ENCODE results near the gene RAB30. TPM values are rescaled to one million over a fixed set of nuclear protein-coding genes. Genes with fewer than 3 reads are reported as not detected.

The RAB30 gene
- total RNA-seq, 1 donor from 2014 or later, result 15.2 TPM

DNA sequence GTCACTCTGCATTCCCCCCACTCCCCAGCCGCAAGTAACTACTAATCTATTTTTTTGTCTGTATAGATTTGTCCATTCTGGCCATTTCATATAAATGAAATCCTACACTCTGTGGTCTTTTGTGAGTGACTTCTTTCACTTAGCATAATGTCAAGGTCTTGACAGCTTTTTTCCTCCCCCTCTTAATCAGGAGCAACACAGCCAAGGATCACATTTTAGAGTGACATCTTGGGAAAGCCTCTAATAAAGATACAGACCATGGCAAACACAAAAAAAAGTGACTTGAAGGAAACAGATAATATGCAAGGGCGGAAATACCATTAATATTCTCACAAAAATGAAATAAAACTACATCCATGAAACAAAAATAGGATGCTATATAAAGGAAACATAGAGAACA, 43.9 kb downstream of the RAB30 start:
- Mint-ChIP-seq H3K27me3 (ENCODE audit: insufficient read depth) (no peaks in the 10 kb centered on the region), H3K4me3 (no peak overlapping the region), H3K9me3 (no peaks in the 10 kb centered on the region), H3K4me1 (ENCODE audit: low read depth) (peaks cover 17% of the 10 kb centered on the region), H3K27ac (no peak overlapping the region), H3K36me3 (ENCODE audit: low read depth) (peaks cover 13% of the 10 kb centered on the region)
- intact Hi-C loops (cut with micrococcal nuclease), result no loop called here
- DNase-seq (ENCODE audit: low spot score), result no peak

DNA sequence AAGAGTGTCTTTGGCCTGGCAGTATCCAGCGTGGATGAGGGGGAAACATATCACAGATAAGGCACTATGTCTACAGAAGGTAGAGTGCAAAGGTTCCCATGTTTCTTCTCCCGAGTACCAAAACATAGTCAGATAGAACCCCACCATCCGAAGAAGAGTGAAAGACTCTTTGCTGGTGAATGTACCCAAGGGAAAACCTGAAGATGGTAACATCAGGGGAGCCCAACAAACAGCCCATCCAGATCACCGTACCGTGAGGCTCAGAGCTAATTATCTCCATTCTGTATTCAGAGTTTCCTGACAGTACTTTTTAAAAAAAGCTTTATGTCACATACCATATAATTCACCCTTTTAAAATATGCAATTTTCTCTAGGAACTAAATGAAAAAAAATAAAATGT, 44.4 kb downstream of the RAB30 start:
- H3K4me3 Mint-ChIP-seq, result no peak overlapping the region
- no peaks in the 10 kb centered on the region for H3K9me3 Mint-ChIP-seq
- H3K27me3 Mint-ChIP-seq (ENCODE audit: insufficient read depth), result no peaks in the 10 kb centered on the region
- H3K27ac Mint-ChIP-seq, result no peak overlapping the region
- DNase-seq (ENCODE audit: low spot score), result no peak
- peaks cover 13% of the 10 kb centered on the region for H3K36me3 Mint-ChIP-seq (ENCODE audit: low read depth)
- H3K4me1 Mint-ChIP-seq (ENCODE audit: low read depth), result peaks cover 17% of the 10 kb centered on the region
- intact Hi-C loops (cut with micrococcal nuclease), result no loop called here

- peaks cover 10% of the 10 kb centered on the region for H3K36me3 Mint-ChIP-seq (ENCODE audit: low read depth)
- no peak for DNase-seq (ENCODE audit: low spot score)
- H3K27ac Mint-ChIP-seq, result no peak overlapping the region
- H3K27me3 Mint-ChIP-seq (ENCODE audit: insufficient read depth), result no peaks in the 10 kb centered on the region
- H3K9me3 Mint-ChIP-seq, result no peaks in the 10 kb centered on the region
- intact Hi-C loops (cut with micrococcal nuclease), result no loop called here
- H3K4me3 Mint-ChIP-seq, result no peak overlapping the region
- H3K4me1 Mint-ChIP-seq (ENCODE audit: low read depth), result peaks cover 17% of the 10 kb centered on the region
Measured at GRCh38 chr11:83026229-83026628, 45.5 kb downstream of the RAB30 start.

DNA sequence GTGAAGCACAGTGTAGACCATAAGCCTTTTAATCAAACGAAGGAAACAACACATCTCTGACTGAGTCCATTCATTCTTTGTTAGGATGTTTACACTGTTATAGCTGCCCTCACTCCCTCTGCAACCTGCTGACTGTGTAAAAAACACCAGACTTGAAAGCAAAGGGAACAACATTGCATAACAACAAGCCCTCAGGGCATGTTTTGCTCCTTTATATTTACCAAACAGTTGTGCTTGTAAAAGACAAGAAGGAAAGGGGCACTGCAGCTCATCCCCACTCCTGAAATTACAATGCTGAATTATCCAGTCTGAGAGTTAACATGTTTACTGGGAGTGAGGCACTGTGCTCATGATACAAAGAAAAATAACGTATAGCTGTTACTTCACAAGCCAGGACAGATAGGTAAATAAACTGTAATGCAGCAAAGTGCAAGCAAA, 46.4 kb downstream of the RAB30 start:
- Mint-ChIP-seq H3K27me3 (ENCODE audit: insufficient read depth) (no peaks in the 10 kb centered on the region), H3K27ac (no peak overlapping the region), H3K36me3 (ENCODE audit: low read depth) (peaks cover 9% of the 10 kb centered on the region), H3K4me3 (no peak overlapping the region), H3K9me3 (no peaks in the 10 kb centered on the region), H3K4me1 (ENCODE audit: low read depth) (peaks cover 17% of the 10 kb centered on the region)
- intact Hi-C loops (cut with micrococcal nuclease), result no loop called here
- DNase-seq (ENCODE audit: low spot score), result no peak

DNA sequence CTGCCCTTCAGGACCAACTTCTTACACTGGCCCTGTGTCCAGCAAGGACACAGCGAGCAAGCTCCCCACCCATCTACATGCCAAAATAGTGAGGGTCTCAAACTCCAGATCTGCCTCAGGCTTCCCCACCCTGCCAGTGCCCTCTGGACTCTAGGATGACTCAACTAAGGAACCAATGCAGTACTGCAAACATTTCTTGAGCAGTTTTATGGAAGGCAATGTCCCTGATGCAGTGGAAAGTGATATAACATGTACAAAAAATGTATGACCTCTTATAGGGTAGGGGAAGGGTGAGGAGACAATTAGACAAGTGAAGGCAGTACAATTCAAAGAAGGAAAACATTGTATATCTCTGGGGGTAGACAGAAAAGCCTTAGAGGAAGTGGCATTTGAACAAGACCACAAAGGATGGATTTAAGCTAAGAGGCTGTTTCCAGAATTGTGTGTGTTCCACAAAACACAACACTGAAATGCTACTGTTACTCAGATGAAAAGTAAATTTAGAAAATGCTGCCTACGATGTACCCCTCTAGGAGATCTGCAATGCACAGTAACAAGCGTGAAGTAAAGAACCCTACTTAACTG, 47.3 kb downstream of the RAB30 start:
- no peaks in the 10 kb centered on the region for H3K9me3 Mint-ChIP-seq
- intact Hi-C loops (cut with micrococcal nuclease), result no loop called here
- peaks cover 10% of the 10 kb centered on the region for H3K36me3 Mint-ChIP-seq (ENCODE audit: low read depth)
- no peak for DNase-seq (ENCODE audit: low spot score)
- peaks cover 17% of the 10 kb centered on the region for H3K4me1 Mint-ChIP-seq (ENCODE audit: low read depth)
- H3K27me3 Mint-ChIP-seq (ENCODE audit: insufficient read depth), result no peaks in the 10 kb centered on the region
- no peak overlapping the region for H3K4me3 Mint-ChIP-seq
- no peak overlapping the region for H3K27ac Mint-ChIP-seq

DNA sequence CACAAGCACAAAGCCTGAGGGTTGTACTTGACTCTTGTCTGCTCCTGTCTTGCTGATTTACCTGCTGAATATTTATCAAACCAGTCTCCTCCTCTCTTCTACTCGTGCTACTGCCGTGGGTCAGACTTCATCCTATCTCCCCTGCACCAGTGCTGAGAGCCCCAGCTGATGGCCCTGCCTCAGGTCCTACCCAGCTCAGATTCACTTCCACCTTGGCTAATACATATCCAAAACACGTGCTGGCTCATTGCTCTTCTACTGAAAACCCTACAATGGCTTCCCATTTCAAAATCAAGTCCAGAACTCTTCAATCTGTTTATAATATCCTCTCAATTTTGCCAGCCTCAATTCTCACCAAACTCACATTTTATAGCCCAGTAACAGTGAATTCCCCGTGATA, 48.3 kb downstream of the RAB30 start:
- DNase-seq (ENCODE audit: low spot score), result no peak
- H3K27me3 Mint-ChIP-seq (ENCODE audit: insufficient read depth), result no peaks in the 10 kb centered on the region
- peaks cover 10% of the 10 kb centered on the region for H3K36me3 Mint-ChIP-seq (ENCODE audit: low read depth)
- no peak overlapping the region for H3K4me3 Mint-ChIP-seq
- peaks cover 17% of the 10 kb centered on the region for H3K4me1 Mint-ChIP-seq (ENCODE audit: low read depth)
- H3K9me3 Mint-ChIP-seq, result no peaks in the 10 kb centered on the region
- intact Hi-C loops (cut with micrococcal nuclease), result no loop called here
- H3K27ac Mint-ChIP-seq, result no peak overlapping the region

GRCh38 chr11:83021780-83022125, 49.9 kb downstream of the RAB30 start:
- H3K27ac Mint-ChIP-seq, result no peak overlapping the region

DNA sequence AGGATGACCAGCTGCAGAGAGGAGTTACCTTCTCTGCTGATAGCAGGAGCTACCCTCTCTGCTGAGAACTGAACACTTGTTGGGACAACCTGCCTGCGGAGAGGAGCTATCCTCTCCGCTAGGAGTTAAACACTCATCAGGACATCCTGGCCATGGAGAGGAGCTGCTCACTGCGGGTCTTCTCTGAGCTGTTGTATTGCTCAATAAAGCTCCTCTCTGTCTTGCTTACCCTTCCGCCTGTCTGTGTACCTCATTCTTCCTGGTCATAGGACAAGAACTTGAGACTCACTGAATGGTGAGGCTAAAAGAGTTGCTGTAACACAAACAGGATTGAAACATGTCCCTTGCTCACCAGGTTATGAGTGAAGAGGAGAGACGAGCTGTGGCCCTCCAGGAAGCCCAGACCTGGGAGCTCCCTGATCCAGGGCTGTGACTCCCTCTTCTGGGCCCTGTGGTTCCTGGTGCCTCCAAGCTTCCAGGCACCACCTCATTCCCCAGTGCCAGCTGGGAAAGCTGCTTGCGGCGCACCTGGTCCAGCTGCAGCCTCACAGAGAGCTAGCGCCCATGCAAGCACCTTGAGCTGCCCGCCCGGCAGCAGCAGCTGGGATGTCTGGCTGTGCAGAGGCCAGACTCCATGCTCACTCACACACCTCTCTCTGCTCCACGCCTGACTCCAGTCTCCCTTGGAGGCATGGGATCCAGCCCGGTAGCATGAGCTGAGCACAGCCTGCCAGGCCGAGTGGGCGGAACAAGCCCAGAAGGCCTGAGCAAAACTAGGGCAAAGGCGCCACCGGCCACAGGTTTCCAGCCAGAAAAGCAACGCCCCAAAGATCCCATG, 50.5 kb downstream of the RAB30 start:
- H3K4me3 Mint-ChIP-seq, result no peak overlapping the region
- no peaks in the 10 kb centered on the region for H3K27me3 Mint-ChIP-seq (ENCODE audit: insufficient read depth)
- peaks cover 7% of the 10 kb centered on the region for H3K36me3 Mint-ChIP-seq (ENCODE audit: low read depth)
- no peak overlapping the region for H3K27ac Mint-ChIP-seq
- H3K4me1 Mint-ChIP-seq (ENCODE audit: low read depth), result peaks cover 17% of the 10 kb centered on the region
- no peak for DNase-seq (ENCODE audit: low spot score)
- intact Hi-C loops (cut with micrococcal nuclease), result no loop called here
- H3K9me3 Mint-ChIP-seq, result no peaks in the 10 kb centered on the region

More at GRCh38 chr11:83021780-83022125, 49.9 kb downstream of the RAB30 start:
- intact Hi-C loops (cut with micrococcal nuclease), result no loop called here
- H3K27me3 Mint-ChIP-seq (ENCODE audit: insufficient read depth), result no peaks in the 10 kb centered on the region
- DNase-seq (ENCODE audit: low spot score), result no peak
- peaks cover 17% of the 10 kb centered on the region for H3K4me1 Mint-ChIP-seq (ENCODE audit: low read depth)
- no peak overlapping the region for H3K4me3 Mint-ChIP-seq
- peaks cover 10% of the 10 kb centered on the region for H3K36me3 Mint-ChIP-seq (ENCODE audit: low read depth)
- H3K9me3 Mint-ChIP-seq, result no peaks in the 10 kb centered on the region

DNA sequence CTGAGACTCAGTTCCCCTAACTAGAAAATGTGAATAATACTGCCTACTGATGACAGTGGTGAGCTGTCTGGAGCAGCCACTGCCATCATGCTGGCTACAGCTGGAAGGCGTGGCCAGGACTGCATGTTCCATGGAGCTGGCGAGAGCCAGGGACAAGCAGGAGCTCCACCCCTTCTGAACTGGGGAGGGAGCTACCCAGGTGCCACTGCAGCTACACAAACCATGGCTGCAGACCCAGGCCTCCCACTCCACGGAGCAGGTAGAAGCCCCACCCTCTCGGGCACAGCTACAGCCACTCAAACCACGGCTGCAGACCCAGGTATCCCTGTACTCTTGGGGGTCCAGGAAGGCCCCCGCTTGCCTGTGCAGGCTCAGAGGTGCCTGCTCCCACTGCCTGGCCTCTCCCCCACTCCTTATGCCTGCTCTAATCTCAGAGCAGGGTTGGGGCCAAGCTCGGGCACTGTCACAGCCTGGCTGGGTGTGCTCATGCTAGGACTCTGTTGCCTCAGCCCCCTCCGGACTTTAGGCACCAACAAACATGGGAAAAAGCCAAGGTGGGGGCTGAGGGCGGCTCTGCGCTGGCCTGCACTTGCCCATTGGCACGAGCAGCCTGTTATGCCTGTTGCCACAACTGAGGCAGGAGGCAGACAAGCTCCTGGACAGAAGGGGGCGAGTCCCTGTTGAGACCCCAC, 51.7 kb downstream of the RAB30 start:
- Mint-ChIP-seq H3K9me3 (no peaks in the 10 kb centered on the region), H3K4me3 (no peak overlapping the region), H3K27me3 (ENCODE audit: insufficient read depth) (no peaks in the 10 kb centered on the region), H3K36me3 (ENCODE audit: low read depth) (peaks cover 11% of the 10 kb centered on the region), H3K4me1 (ENCODE audit: low read depth) (peaks cover 11% of the 10 kb centered on the region), H3K27ac (no peak overlapping the region)
- intact Hi-C loops (cut with micrococcal nuclease), result no loop called here
- no peak for DNase-seq (ENCODE audit: low spot score)

DNA sequence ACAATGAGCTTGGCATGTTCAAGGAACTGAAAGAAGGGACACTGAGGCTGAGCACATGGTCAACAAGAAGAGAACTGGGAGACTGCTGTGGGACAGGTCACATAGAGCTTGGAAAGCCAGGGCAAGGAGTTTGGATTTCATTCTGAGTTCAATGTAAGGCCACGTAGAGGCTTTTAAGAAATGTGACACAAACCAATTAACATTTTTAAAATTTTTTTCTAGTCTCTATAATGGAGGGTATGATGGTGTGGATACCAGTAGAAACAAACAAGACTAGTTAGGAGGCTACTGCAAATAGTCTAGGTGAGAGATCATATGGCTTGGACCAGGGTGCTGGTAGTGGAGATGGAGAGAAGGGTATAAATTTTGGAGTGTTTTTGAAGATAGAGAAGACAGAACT, 56.7 kb downstream of the RAB30 start:
- Mint-ChIP-seq H3K4me1 (ENCODE audit: low read depth) (peaks cover 25% of the 10 kb centered on the region), H3K27ac (no peak overlapping the region), H3K9me3 (no peaks in the 10 kb centered on the region), H3K4me3 (no peak overlapping the region), H3K36me3 (ENCODE audit: low read depth) (peaks cover 14% of the 10 kb centered on the region), H3K27me3 (ENCODE audit: insufficient read depth) (no peaks in the 10 kb centered on the region)
- no peak for DNase-seq (ENCODE audit: low spot score)
- intact Hi-C loops (cut with micrococcal nuclease), result no loop called here

DNA sequence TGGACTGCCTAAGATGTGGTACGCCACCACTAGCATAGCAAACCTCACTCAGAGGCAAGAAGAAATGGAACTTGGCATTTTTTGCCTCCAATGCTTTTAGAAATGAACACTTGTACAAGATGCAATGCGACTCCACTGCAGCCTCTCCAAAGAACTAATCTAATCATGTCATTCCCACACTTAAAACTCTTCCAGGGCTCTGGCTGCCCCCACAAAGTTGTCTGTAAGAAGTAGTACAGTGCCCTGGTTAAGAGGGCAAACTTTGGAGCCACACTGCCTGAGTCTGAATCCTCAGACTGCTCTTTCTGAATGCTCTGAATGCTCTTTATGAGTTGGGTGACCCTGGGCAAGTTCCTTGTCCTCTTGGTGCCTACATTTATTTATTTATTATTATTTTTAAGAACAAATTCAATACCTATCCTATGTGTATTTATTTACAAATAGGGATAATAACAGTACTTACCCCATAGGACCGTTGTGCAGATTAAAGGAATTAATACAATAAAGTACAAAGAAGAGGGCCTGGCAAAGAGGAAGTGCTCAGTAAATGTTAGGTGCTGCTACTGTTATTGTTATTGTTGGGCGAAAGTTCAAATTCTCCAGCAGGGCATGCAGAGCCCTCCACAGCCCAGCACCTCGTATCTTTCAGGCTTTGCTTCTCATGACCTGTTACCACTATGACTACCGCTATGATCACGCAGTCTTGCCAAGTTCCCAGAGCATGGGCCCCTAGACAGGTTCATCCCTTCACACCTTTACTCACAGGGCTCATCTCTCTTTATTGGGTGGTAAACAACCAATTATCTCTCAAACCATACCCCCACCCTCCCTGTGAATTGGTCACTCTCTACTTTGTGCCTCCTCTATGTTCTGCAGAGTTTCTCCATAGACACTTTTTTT, 59.3 kb downstream of the RAB30 start:
- Mint-ChIP-seq H3K27ac (no peak overlapping the region), H3K9me3 (no peaks in the 10 kb centered on the region), H3K4me1 (ENCODE audit: low read depth) (peaks cover 42% of the 10 kb centered on the region), H3K27me3 (ENCODE audit: insufficient read depth) (no peaks in the 10 kb centered on the region), H3K36me3 (ENCODE audit: low read depth) (peaks cover 19% of the 10 kb centered on the region), H3K4me3 (no peak overlapping the region)
- intact Hi-C loops (cut with micrococcal nuclease), result no loop called here
- DNase-seq (ENCODE audit: low spot score), result no peak

DNA sequence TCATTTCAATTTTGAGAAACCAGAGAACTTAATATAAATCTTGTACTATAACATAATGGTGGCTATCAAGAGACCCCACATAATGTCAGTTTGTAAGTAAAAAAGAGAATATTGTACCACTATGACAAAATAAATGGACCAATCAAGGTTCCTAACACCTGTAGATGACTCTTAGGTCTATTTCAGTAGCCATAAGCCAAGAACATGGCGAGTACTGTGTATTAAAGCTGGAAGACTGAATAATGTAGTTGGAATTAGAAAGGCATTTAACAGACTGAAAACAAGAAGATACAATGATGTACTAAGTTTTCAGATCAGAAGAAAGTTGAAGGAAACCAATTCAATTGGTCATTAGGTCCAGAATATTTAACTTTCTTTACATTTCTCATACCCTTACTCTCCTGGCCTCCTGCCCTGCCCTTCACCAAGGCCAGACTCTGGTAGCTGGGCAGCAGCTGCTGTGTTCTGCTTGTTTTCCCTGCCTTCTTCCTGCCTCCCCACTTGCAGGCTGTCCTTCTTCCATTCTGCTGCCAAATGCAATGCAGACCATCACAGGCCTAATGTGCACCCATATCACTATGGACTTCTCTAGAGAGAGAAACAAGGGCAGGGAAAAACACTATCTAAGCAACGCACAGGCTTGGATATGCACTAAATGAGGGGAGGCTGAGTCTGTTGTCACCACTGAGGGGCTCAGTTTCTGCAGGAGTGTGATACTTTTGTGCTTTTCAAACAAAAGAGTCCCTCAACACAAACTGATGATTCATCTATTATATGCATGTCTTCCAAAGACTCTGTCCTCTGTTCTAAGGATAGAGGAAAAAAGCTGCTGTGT, 60.1 kb downstream of the RAB30 start:
- no peaks in the 10 kb centered on the region for H3K27me3 Mint-ChIP-seq (ENCODE audit: insufficient read depth)
- intact Hi-C loops (cut with micrococcal nuclease), result no loop called here
- no peak overlapping the region for H3K27ac Mint-ChIP-seq
- H3K9me3 Mint-ChIP-seq, result no peaks in the 10 kb centered on the region
- DNase-seq (ENCODE audit: low spot score), result no peak
- peaks cover 23% of the 10 kb centered on the region for H3K36me3 Mint-ChIP-seq (ENCODE audit: low read depth)
- peaks cover 50% of the 10 kb centered on the region for H3K4me1 Mint-ChIP-seq (ENCODE audit: low read depth)
- no peak overlapping the region for H3K4me3 Mint-ChIP-seq

Measured in activated T-helper 1 cell treated with anti-CD3 and anti-CD28 coated beads, Interleukin-12 subunit alpha, Interleukin-12 subunit beta, Interleukin-2, Interleukin-4 antibody, amounts not matched to agents 30 ng/mL and 10 ng/mL and 1 ng/mL, durations not matched to agents 14 hours and 24 hours and 36 hours (primary cell).